HepG2 (cell line): ENCODE measurements around the gene GLIS1. TPM values are rescaled to one million over a fixed set of nuclear protein-coding genes. Genes with fewer than 3 reads are reported as not detected.

Experiments
- ATAC-seq: fragments of 200-7000 bp; cut with Tn5 transposase; 3 replicates; pipeline ENCODE4 v1.9.1; 2020; ENCODE audit warnings: mild to moderate bottlenecking, moderate library complexity
- BruUV-seq: library from RNA; stranded (reverse); fragments of 400-500 nt; replicated peaks from 2 replicates; lab custom pipeline; 2021; lab: Mats Ljungman, UMichigan
- CTCF ChIA-PET: fragments of 300-600 bp; formaldehyde crosslinking; extraction: SDS; loops from one replicate; lab custom pipeline; 2021; ENCODE audit warnings: low total read pairs, inconsistent platforms, low intra/inter-chr PET ratio; lab: Yijun Ruan, JAX
- POLR2A ChIA-PET: fragments of 350-600 bp; sonication (Branson Sonifier 250); formaldehyde crosslinking; loops from one replicate; lab custom pipeline; 2020; ENCODE audit warnings: antibody characterized with exemption, inconsistent platforms; lab: Yijun Ruan, JAX
- DNase-seq: peaks from one replicate; pipeline ENCODE4 v3.0.0-alpha.2; 2015; ENCODE audit warnings: low spot score
- FAIRE-seq: peaks from 3 replicates; lab custom pipeline; 2011; peaks lifted over from hg19 to GRCh38; lab: Jason Lieb, UNC
- H2AFZ ChIP-seq: one replicate; pipeline ENCODE4 v1.6.1; 2011; ENCODE audit warnings: low read length, inconsistent platforms
- H3K27ac ChIP-seq: fragments of 300-600 bp; 3 replicates; pipeline ENCODE4 v1.8.0; 2011; ENCODE audit warnings: mixed run types, mild to moderate bottlenecking, mixed read lengths, low read length, inconsistent platforms; ENCODE audit not compliant: insufficient read depth; ENCODE audit errors: extremely low read length
- H3K27me3 ChIP-seq, 2 experiments: fragments of 200-600 bp in 1 of 2; 2 replicates in 1 of 2; 3 replicates in 1 of 2; pipeline versions ENCODE4 v1.6.0 to v1.8.0; 2011; ENCODE audit warnings: low read length in 2 of 2, mild to moderate bottlenecking in 2 of 2, moderate library complexity in 2 of 2, inconsistent platforms in 1 of 2; ENCODE audit not compliant: insufficient read depth in 2 of 2, control insufficient read depth in 1 of 2
- H3K36me3 ChIP-seq, 2 experiments: fragments of 200-600 bp in 1 of 2; replicated peaks in 1 of 2; 2 replicates in 1 of 2; 3 replicates in 1 of 2; pipeline versions ENCODE4 v1.5.1 to v1.8.0; 2011; ENCODE audit warnings: low read length in 2 of 2, inconsistent platforms in 1 of 2; ENCODE audit not compliant: insufficient read depth in 2 of 2, control insufficient read depth in 1 of 2
- H3K4me1 ChIP-seq: 2 replicates; pipeline ENCODE4 v1.5.1; 2012; ENCODE audit warnings: low read length, inconsistent platforms; ENCODE audit not compliant: insufficient read depth
- H3K4me2 ChIP-seq: 2 replicates; pipeline ENCODE4 v1.6.0; 2011; ENCODE audit warnings: low read depth, low read length, inconsistent platforms
- H3K4me3 ChIP-seq, 3 experiments: fragments of 200-600 bp in 1 of 3; sonication (generic), shearing (Covaris generic) in 1 of 3; replicated peaks in 1 of 3; 2 replicates each; pipeline ENCODE4 v1.5.1; 2011 to 2016; ENCODE audit warnings: low read length in 3 of 3, inconsistent platforms in 2 of 3, low read depth in 2 of 3, mild to moderate bottlenecking in 2 of 3, control low read depth in 1 of 3, mixed read lengths in 1 of 3; ENCODE audit not compliant: insufficient read depth in 1 of 3
- H3K79me2 ChIP-seq: one replicate; pipeline ENCODE4 v1.6.1; 2011; ENCODE audit warnings: low read length, inconsistent platforms; ENCODE audit not compliant: insufficient read depth
- H3K9ac ChIP-seq: 2 replicates; pipeline ENCODE4 v1.6.0; 2011; ENCODE audit warnings: mild to moderate bottlenecking, low read depth, low read length, inconsistent platforms; ENCODE audit not compliant: insufficient read depth
- H3K9me3 ChIP-seq: 2 replicates; pipeline ENCODE4 v1.5.1; 2012; ENCODE audit warnings: mild to moderate bottlenecking, low read length
- H4K20me1 ChIP-seq: 2 replicates; pipeline ENCODE4 v1.6.0; 2011; ENCODE audit warnings: inconsistent platforms, mild to moderate bottlenecking, low read length, moderate library complexity; ENCODE audit not compliant: insufficient read depth
- EEA1 ChIP-seq: sonication (generic); formaldehyde crosslinking; IDR thresholded peaks from 2 replicates; pipeline ENCODE4 v1.5.1; 2020; ENCODE audit warnings: mild to moderate bottlenecking, missing genetic modification reagents, borderline replicate concordance
- HOXA9 ChIP-seq: sonication (generic); formaldehyde crosslinking; IDR thresholded peaks from 2 replicates; pipeline ENCODE4 v1.8.1; 2022; ENCODE audit warnings: missing genetic modification reagents, mild to moderate bottlenecking, moderate library complexity, borderline replicate concordance
- KAT7 ChIP-seq: IDR thresholded peaks from 2 replicates; pipeline ENCODE4 v1.6.1; 2018; ENCODE audit warnings: borderline replicate concordance, missing compliant biosample characterization
- NFYB ChIP-seq: sonication (generic); formaldehyde crosslinking; IDR thresholded peaks from 2 replicates; pipeline ENCODE4 v1.4.0; 2020; ENCODE audit warnings: missing genetic modification reagents
- SPEN ChIP-seq: sonication (generic); formaldehyde crosslinking; IDR thresholded peaks from 2 replicates; pipeline ENCODE4 v1.5.1; 2020; ENCODE audit warnings: low read depth, mild to moderate bottlenecking, missing genetic modification reagents
- TCF7L2 ChIP-seq: IDR thresholded peaks from 2 replicates; pipeline ENCODE4 v1.6.1; 2011; ENCODE audit warnings: mild to moderate bottlenecking, low read depth, low read length, moderate library complexity
- ZC3H4 ChIP-seq: sonication (generic); formaldehyde crosslinking; IDR thresholded peaks from 2 replicates; pipeline ENCODE4 v1.4.0; 2020; ENCODE audit warnings: missing genetic modification reagents, borderline replicate concordance
- ZNF136 ChIP-seq: sonication (generic); formaldehyde crosslinking; IDR thresholded peaks from 2 replicates; pipeline ENCODE4 v1.8.1; 2022; ENCODE audit warnings: low read depth, mild to moderate bottlenecking, moderate library complexity, missing genetic modification reagents
- ZNF20 ChIP-seq: sonication (generic); formaldehyde crosslinking; IDR thresholded peaks from 2 replicates; pipeline ENCODE4 v1.4.0; 2020; ENCODE audit warnings: mild to moderate bottlenecking, moderate library complexity, missing genetic modification reagents
- ZNF335 ChIP-seq: sonication (generic); formaldehyde crosslinking; IDR thresholded peaks from 2 replicates; pipeline ENCODE4 v1.4.0; 2020; ENCODE audit warnings: missing genetic modification reagents
- WGBS: methylation state at CpG from one replicate; pipeline ENCODE4 v1.1.6; 2017; ENCODE audit warnings: low lambda C conversion rate; 5-methylcytosine and 5-hydroxymethylcytosine counted together
- in situ Hi-C: cut with HindIII; loops from 2 replicates; pipeline ENCODE4 v1.10.0; 2017; ENCODE audit warnings: low pct_unique_long_range_greater_than_20kb; ENCODE audit not compliant: extremely low pct_ligation_motif_present
- intact Hi-C: fragments of 100-400 bp; cut with micrococcal nuclease; formaldehyde crosslinking; loops from one replicate; pipeline ENCODE4 v1.10.0; 2022; ENCODE audit not compliant: unreplicated experiment
- polyA plus RNA-seq, 8 experiments: library from polyadenylated mRNA; depleted of rRNA in 3 of 8; stranded (reverse) in 7 of 8; unstranded in 1 of 8; fragments of >200 nt; fragmentation: Illumina TruSeq in 4 of 8; extraction: Trizol in 4 of 8; gene quantifications; 2 replicates each; pipeline versions ENCODE4 v1.2.1 to v1.2.3, GENCODE V29; 2011 to 2016; ENCODE audit warnings: low read depth in 4 of 8, missing spikeins in 1 of 8, mixed read lengths in 1 of 8; ENCODE audit not compliant: insufficient read depth in 1 of 8
- total RNA-seq, 5 experiments: library from RNA; depleted of rRNA; stranded (reverse); fragments of >200 nt; fragmentation: Illumina TruSeq; extraction: Trizol; gene quantifications; 2 replicates each; pipeline ENCODE4 v1.2.3, GENCODE V29; 2016; ENCODE audit warnings: low read depth in 1 of 5
- TF ChIP-seq, protein P1 (sequence below): IDR thresholded peaks from 2 replicates; pipeline ENCODE4 v1.6.1; 2016; ENCODE audit warnings: missing compliant biosample characterization, missing genetic modification reagents, borderline replicate concordance
- TF ChIP-seq, protein P2 (sequence below): IDR thresholded peaks from 2 replicates; pipeline ENCODE4 v1.6.1; 2016; ENCODE audit warnings: low read depth, missing genetic modification reagents, missing compliant biosample characterization
- TF ChIP-seq, protein P3 (sequence below): sonication (generic); formaldehyde crosslinking; IDR thresholded peaks from 2 replicates; pipeline ENCODE4 v1.4.0; 2020; ENCODE audit warnings: missing genetic modification reagents

GLIS1 gene
- total and polyA plus RNA-seq, 2 of the 13 experiments (the other 11 are each of a cell fraction or from before 2014, with no cell fraction given): 0.03 TPM; not detected in 1

DNA sequence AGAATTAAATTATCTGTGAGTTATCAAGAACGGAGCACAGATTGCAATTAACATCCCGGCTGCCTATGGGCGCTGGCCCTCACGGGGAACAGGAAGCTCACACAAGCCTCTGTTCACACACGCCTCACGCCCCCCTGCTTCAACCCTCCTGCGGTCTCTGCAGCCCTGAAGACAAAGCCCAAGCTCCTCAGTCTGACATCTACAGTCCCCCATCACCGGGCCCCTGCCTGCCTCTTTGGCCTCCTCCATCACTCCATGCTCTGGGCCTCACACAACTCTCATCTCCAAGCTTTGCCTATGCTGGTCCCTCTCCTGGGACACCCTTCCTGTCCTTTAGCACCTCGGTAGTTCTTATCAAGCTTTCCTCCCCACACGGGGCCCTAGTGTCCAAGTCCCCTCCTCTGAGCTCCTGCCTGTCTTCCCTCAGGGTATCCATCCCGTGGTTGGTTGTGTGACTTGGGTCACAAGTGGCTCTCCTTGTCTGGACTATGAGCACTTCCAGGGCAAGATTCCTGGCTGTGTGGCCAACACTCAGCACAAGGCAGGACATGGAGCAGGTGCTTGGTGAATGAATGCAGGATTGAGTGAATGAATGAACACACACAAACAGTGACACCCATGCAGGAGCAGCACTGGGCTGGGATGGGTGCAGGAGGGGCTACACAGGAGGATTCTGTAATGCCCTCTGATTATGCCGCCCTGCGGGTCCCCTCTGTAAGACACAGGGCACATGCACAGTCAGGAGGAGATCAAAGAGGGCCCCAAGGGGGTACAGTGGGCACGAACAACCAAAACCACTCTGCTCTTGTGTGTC lies 163.6 kb downstream of the GLIS1 start:
- no peaks in the 10 kb centered on the region for H3K9me3 ChIP-seq
- no peak overlapping the region for H3K4me3 ChIP-seq
- intact Hi-C loops (no loop called here), in situ Hi-C loops (no loop called here)
- WGBS: 23% methylated on average over 13 of the region's 14 CpGs
- BruUV-seq: no TSS peak
- H3K27ac ChIP-seq: no peak overlapping the region
- H3K27me3 ChIP-seq: peaks cover 9 to 26% of the 10 kb centered on the region in 2 experiments; a peak in 4 of 5 replicates
- ChIA-PET POLR2A (no interaction called here), CTCF (no interaction called here)
- ATAC-seq (no peak), FAIRE-seq (no peak), DNase-seq (no peak)
- H4K20me1 ChIP-seq: 0 out of 2 replicates have a peak, but pooled peaks cover 3% of the 10 kb centered on the region
- H3K36me3 ChIP-seq: no peaks in the 10 kb centered on the region
- H3K79me2 ChIP-seq: no peaks in the 10 kb centered on the region
- H3K4me2 ChIP-seq: no peak overlapping the region
- no peaks in the 10 kb centered on the region for H3K4me1 ChIP-seq
- no peak overlapping the region for H2AFZ ChIP-seq
- no peak overlapping the region for H3K9ac ChIP-seq
- TF ChIP-seq SPEN (CRISPR knock-in tag): no peak
- TF ChIP-seq, protein P1, sequence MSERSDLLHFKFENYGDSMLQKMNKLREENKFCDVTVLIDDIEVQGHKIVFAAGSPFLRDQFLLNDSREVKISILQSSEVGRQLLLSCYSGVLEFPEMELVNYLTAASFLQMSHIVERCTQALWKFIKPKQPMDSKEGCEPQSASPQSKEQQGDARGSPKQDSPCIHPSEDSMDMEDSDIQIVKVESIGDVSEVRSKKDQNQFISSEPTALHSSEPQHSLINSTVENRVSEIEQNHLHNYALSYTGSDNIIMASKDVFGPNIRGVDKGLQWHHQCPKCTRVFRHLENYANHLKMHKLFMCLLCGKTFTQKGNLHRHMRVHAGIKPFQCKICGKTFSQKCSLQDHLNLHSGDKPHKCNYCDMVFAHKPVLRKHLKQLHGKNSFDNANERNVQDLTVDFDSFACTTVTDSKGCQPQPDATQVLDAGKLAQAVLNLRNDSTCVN (CRISPR knock-in tag): no peak
- no peak for TF ChIP-seq ZNF20 (CRISPR knock-in tag)
- no peak for TF ChIP-seq EEA1 (CRISPR knock-in tag)
- TF ChIP-seq ZC3H4: no peak
- TF ChIP-seq KAT7 (CRISPR knock-in tag): no peak
- TF ChIP-seq ZNF335 (CRISPR knock-in tag): no peak
- TF ChIP-seq TCF7L2: no peak
- TF ChIP-seq, protein P2, sequence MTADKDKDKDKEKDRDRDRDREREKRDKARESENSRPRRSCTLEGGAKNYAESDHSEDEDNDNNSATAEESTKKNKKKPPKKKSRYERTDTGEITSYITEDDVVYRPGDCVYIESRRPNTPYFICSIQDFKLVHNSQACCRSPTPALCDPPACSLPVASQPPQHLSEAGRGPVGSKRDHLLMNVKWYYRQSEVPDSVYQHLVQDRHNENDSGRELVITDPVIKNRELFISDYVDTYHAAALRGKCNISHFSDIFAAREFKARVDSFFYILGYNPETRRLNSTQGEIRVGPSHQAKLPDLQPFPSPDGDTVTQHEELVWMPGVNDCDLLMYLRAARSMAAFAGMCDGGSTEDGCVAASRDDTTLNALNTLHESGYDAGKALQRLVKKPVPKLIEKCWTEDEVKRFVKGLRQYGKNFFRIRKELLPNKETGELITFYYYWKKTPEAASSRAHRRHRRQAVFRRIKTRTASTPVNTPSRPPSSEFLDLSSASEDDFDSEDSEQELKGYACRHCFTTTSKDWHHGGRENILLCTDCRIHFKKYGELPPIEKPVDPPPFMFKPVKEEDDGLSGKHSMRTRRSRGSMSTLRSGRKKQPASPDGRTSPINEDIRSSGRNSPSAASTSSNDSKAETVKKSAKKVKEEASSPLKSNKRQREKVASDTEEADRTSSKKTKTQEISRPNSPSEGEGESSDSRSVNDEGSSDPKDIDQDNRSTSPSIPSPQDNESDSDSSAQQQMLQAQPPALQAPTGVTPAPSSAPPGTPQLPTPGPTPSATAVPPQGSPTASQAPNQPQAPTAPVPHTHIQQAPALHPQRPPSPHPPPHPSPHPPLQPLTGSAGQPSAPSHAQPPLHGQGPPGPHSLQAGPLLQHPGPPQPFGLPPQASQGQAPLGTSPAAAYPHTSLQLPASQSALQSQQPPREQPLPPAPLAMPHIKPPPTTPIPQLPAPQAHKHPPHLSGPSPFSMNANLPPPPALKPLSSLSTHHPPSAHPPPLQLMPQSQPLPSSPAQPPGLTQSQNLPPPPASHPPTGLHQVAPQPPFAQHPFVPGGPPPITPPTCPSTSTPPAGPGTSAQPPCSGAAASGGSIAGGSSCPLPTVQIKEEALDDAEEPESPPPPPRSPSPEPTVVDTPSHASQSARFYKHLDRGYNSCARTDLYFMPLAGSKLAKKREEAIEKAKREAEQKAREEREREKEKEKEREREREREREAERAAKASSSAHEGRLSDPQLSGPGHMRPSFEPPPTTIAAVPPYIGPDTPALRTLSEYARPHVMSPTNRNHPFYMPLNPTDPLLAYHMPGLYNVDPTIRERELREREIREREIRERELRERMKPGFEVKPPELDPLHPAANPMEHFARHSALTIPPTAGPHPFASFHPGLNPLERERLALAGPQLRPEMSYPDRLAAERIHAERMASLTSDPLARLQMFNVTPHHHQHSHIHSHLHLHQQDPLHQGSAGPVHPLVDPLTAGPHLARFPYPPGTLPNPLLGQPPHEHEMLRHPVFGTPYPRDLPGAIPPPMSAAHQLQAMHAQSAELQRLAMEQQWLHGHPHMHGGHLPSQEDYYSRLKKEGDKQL (CRISPR knock-in tag): no peak
- TF ChIP-seq NFYB (CRISPR knock-in tag): no peak
- no peak for TF ChIP-seq ZNF136 (CRISPR knock-in tag)
- TF ChIP-seq HOXA9 (CRISPR knock-in tag): no peak
- TF ChIP-seq, protein P3, sequence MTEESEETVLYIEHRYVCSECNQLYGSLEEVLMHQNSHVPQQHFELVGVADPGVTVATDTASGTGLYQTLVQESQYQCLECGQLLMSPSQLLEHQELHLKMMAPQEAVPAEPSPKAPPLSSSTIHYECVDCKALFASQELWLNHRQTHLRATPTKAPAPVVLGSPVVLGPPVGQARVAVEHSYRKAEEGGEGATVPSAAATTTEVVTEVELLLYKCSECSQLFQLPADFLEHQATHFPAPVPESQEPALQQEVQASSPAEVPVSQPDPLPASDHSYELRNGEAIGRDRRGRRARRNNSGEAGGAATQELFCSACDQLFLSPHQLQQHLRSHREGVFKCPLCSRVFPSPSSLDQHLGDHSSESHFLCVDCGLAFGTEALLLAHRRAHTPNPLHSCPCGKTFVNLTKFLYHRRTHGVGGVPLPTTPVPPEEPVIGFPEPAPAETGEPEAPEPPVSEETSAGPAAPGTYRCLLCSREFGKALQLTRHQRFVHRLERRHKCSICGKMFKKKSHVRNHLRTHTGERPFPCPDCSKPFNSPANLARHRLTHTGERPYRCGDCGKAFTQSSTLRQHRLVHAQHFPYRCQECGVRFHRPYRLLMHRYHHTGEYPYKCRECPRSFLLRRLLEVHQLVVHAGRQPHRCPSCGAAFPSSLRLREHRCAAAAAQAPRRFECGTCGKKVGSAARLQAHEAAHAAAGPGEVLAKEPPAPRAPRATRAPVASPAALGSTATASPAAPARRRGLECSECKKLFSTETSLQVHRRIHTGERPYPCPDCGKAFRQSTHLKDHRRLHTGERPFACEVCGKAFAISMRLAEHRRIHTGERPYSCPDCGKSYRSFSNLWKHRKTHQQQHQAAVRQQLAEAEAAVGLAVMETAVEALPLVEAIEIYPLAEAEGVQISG (CRISPR knock-in tag): no peak
